Neural progenitor cell (in vitro differentiated cells): ENCODE results near the gene DLG2.

Experiments used
- EZH2 ChIP-seq: fragments of 200-600 bp; sonication (generic); IDR thresholded peaks from 2 replicates; pipeline ENCODE4 v1.6.1; 2017; ENCODE audit warnings: antibody characterized with exemption, mild to moderate bottlenecking, moderate library complexity
- TF ChIP-seq, protein P1 (sequence below): fragments of 200-600 bp; sonication (generic); IDR thresholded peaks from 2 replicates; pipeline ENCODE4 v1.5.1; 2017; ENCODE audit warnings: antibody characterized with exemption, mild to moderate bottlenecking

DNA sequence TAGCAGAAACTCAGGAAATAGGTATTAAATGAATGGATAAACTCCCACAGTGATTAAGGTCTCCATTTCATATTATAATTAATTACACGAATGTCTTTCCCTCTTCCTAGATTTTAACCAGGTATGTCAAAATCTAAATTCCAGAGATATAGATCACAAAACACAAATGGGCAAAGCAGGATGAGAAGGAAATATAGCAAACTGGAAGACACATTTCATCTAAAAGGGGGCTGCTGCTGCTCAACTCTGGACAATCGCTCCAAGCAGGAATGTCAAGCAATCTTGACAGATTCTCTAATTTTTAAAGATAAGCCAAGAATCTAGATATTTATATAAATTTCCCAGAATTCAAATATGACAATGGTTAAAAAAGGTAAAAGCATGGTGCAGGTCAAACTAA is 1786.8 kb downstream of the DLG2 start:
- no peak for TF ChIP-seq EZH2
- TF ChIP-seq, protein P1, sequence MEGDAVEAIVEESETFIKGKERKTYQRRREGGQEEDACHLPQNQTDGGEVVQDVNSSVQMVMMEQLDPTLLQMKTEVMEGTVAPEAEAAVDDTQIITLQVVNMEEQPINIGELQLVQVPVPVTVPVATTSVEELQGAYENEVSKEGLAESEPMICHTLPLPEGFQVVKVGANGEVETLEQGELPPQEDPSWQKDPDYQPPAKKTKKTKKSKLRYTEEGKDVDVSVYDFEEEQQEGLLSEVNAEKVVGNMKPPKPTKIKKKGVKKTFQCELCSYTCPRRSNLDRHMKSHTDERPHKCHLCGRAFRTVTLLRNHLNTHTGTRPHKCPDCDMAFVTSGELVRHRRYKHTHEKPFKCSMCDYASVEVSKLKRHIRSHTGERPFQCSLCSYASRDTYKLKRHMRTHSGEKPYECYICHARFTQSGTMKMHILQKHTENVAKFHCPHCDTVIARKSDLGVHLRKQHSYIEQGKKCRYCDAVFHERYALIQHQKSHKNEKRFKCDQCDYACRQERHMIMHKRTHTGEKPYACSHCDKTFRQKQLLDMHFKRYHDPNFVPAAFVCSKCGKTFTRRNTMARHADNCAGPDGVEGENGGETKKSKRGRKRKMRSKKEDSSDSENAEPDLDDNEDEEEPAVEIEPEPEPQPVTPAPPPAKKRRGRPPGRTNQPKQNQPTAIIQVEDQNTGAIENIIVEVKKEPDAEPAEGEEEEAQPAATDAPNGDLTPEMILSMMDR: no peak
